Adrenal gland (tissue), 12 donors: ENCODE results near the gene ISL2. TPM values are rescaled to one million over a fixed set of nuclear protein-coding genes. Genes with fewer than 3 reads are reported as not detected.
"Not testable (repeated sequence)": the region's sequence is repeated elsewhere in the genome, so short reads cannot be mapped to it uniquely, and the experiment has no call there.

Experiments
- DNase-seq, 7 donors: peaks; one replicate each; pipeline ENCODE4 v3.0.0-alpha.2; 2019 to 2020
- H3K27ac ChIP-seq, 5 donors: fragments of 200-600 bp; sonication (generic) in 4 of 5; 1 replicate in 3 of 5; 2 replicates in 2 of 5; pipeline versions ENCODE4 v1.5.1 to v1.8.0; 2016 to 2020; ENCODE audit warnings: mild to moderate bottlenecking in 1 of 5
- H3K27me3 ChIP-seq: fragments of 200-600 bp; 2 replicates; pipeline ENCODE4 v1.8.0; 2021
- H3K36me3 ChIP-seq, 2 donors: fragments of 200-600 bp; replicated peaks in 1 of 2; 1 replicate in 1 of 2; 2 replicates in 1 of 2; pipeline versions ENCODE4 v1.5.1 to v1.8.0; 2018 to 2022
- H3K4me1 ChIP-seq, 2 donors: fragments of 200-600 bp; replicated peaks in 1 of 2; 1 replicate in 1 of 2; 2 replicates in 1 of 2; pipeline versions ENCODE4 v1.5.1 to v1.8.0; 2018 to 2021
- H3K4me3 ChIP-seq, 4 donors: fragments of 200-600 bp; sonication (generic) in 3 of 4; one replicate each; pipeline ENCODE4 v1.5.1; 2016 to 2018
- H3K9me3 ChIP-seq, 3 donors: fragments of 200-600 bp; sonication (generic) in 1 of 3; replicated peaks in 1 of 3; 1 replicate in 2 of 3; 2 replicates in 1 of 3; pipeline versions ENCODE4 v1.5.1 to v1.8.0; 2016 to 2021
- CTCF ChIP-seq, 6 experiments: fragments of 450-650 bp in 4 of 6; fragments of 200-600 bp in 2 of 6; sonication (generic) in 1 of 6; IDR thresholded peaks; 1 replicate in 5 of 6; 2 replicates in 1 of 6; pipeline versions ENCODE4 v1.5.1 to v1.8.0; 2016 to 2021; ENCODE audit warnings: antibody characterized with exemption in 6 of 6, mild to moderate bottlenecking in 2 of 6, moderate library complexity in 1 of 6
- POLR2A ChIP-seq, 2 donors: fragments of 450-650 bp; IDR thresholded peaks; one replicate each; pipeline ENCODE4 v1.6.1; 2017; ENCODE audit warnings: antibody characterized with exemption in 2 of 2, mild to moderate bottlenecking in 2 of 2, moderate library complexity in 1 of 2
- WGBS, 4 donors: extraction: QIAGEN DNeasy Blood & Tissue Kit in 2 of 4; methylation state at CpG; one replicate each; pipeline versions ENCODE4 v1.1.5 to v1.1.7; 2013 to 2017; 5-methylcytosine and 5-hydroxymethylcytosine counted together
- intact Hi-C, 2 donors: fragments of 100-400 bp; cut with DNase I; formaldehyde crosslinking; loops; one replicate each; pipeline versions ENCODE4 v1.14.1 to v1.15.0; 2022 to 2023
- polyA plus RNA-seq, 3 donors: library from polyadenylated mRNA; stranded (reverse); fragments of 200-250 nt in 2 of 3; fragments of 350-450 nt in 1 of 3; fragmentation: Illumina TruSeq in 1 of 3; extraction: RNeasy Lipid Tissue Mini Kit (QIAGEN cat#74804) in 1 of 3; gene quantifications; one replicate each; pipeline ENCODE4 v1.2.3, GENCODE V29; 2013 to 2014
- total RNA-seq, 9 donors: library from RNA; depleted of rRNA in 4 of 9; stranded (reverse); fragments of >200 nt in 4 of 9; fragments of 120-200 nt in 1 of 9; fragmentation: NEBNext Ultra II Directional in 1 of 9; extraction: Animal tissue kit (Norgen Biotek cat#: 25700) in 1 of 9; gene quantifications; one replicate each; pipeline versions ENCODE4 v1.1.0 to v1.2.4, GENCODE V29; 2013 to 2023
- donor health status: healthy with polysubstance abuse.
- donor health status: Bipolar disorder and iron deficiency.
- donor health status: DM: yes; HTN: yes; CAD: no.
- donor health status: DM: no; HTN: no; CAD: no.
- donor health status: DM: no; HTN: no; CAD: no.
- donor health status: DM: yes; HTN: yes; CAD: no.

ISL2 gene
- total and polyA plus RNA-seq, 12 donors: 0.03 to 0.11 TPM; not detected in 10

DNA sequence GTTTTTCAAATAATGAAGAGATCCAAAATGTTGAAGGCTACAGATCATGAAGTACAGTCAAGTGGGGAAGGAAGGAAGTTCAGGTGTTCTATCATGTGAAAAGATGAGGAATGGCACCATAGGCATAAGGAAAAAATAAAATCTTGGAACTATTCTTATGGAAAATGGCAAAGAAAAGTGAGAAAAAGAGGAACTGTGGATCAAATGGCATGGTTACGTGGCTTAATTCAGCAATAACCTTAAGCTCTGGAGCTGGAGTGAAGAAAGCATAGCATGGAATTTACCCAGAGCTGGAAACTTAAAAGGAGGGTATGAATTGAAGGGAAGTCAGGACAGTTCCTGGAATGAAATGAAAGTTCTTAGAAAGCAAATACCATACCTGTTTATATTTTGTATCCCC, 39.7 kb upstream of the ISL2 start:
- no peak for TF ChIP-seq CTCF (IDR thresholded peaks at IDR 0.05)
- TF ChIP-seq POLR2A (IDR thresholded peaks at IDR 0.05): no peak
- DNase-seq: no peak
- WGBS, 4 donors: 91 to 98% (median 95%) methylated on average over 1 of the region's 1 CpG

GRCh38 chr15:76297951-76298350, 38.6 kb upstream of the ISL2 start:
- H3K9me3 ChIP-seq, intact Hi-C loops, H3K27ac ChIP-seq, H3K27me3 ChIP-seq, H3K36me3 ChIP-seq, H3K4me3 ChIP-seq, DNase-seq: not testable (repeated sequence)
- WGBS, 4 donors: 94 to 100% (median 97%) methylated on average over 4 of the region's 4 CpGs
- H3K4me1 ChIP-seq: peaks cover 0 to 24% of the 10 kb centered on the region in 2 donors

More for the DNA sequence above, 39.7 kb upstream of the ISL2 start:
- H3K27me3 ChIP-seq: no peaks in the 10 kb centered on the region
- no peaks in the 10 kb centered on the region for H3K36me3 ChIP-seq
- intact Hi-C loops: no loop called here
- no peak overlapping the region for H3K4me3 ChIP-seq
- peaks cover 0 to 12% of the 10 kb centered on the region in 2 donors for H3K4me1 ChIP-seq
- H3K9me3 ChIP-seq: no peaks in the 10 kb centered on the region
- H3K27ac ChIP-seq: no peak overlapping the region

GRCh38 chr15:76298986-76299385, 37.6 kb upstream of the ISL2 start:
- no peaks in the 10 kb centered on the region for H3K36me3 ChIP-seq
- H3K9me3 ChIP-seq: no peaks in the 10 kb centered on the region
- no peaks in the 10 kb centered on the region for H3K27me3 ChIP-seq
- H3K4me3 ChIP-seq: no peak overlapping the region
- TF ChIP-seq CTCF (IDR thresholded peaks at IDR 0.05) (no peak), POLR2A (IDR thresholded peaks at IDR 0.05) (no peak)
- WGBS, 4 donors: 82 to 88% (median 86%) methylated on average over 3 of the region's 3 CpGs
- H3K4me1 ChIP-seq: peaks cover 0 to 14% of the 10 kb centered on the region in 2 donors
- no peak overlapping the region for H3K27ac ChIP-seq
- intact Hi-C loops: no loop called here
- DNase-seq: no peak

DNA sequence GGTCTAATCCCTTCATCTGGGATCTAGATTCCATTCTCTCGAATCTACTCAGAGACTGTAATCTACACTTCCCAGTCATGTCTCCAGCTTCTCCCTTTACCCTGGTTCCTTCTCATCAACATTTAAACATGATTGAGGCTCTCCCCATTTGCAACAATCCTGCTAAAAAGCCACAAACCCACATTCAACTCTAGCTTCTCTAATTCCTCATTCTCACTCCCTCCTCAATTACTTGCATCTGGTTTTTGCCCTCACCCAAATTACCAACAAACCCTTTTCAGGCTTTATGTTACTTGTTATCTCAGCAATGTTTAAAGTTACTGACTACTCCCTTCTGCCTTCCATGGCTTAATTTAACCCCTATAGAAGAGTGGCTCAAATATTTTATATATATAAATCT, 36.8 kb upstream of the ISL2 start:
- DNase-seq: no peak
- no peak for TF ChIP-seq POLR2A (IDR thresholded peaks at IDR 0.05)
- no peak for TF ChIP-seq CTCF (IDR thresholded peaks at IDR 0.05)
- no peaks in the 10 kb centered on the region for H3K27me3 ChIP-seq
- H3K4me3 ChIP-seq: no peak overlapping the region
- WGBS, 4 donors: 77 to 91% (median 81%) methylated on average over 1 of the region's 1 CpG
- intact Hi-C loops: no loop called here
- H3K36me3 ChIP-seq: no peaks in the 10 kb centered on the region
- no peak overlapping the region for H3K27ac ChIP-seq
- no peaks in the 10 kb centered on the region for H3K9me3 ChIP-seq
- H3K4me1 ChIP-seq: peaks cover 0 to 12% of the 10 kb centered on the region in 2 donors

DNA sequence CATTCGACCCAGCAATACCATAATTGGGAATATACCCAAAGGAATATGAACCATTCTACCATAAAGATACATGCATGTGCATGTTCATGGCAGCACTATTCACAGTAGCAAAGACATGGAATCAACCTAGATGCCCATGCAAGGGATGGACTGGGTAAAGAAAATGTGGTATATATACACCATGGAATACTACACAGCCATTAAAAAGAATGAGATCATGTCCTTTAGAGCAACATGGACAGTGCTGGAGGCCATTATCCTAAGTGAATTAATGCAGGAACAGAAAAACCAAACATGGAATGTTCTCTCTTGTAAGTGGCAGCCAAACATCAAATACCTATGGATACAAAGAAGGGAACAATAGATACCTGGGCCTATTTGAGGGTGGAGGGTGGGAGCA, 32.7 kb upstream of the ISL2 start:
- 79 to 100% (median 91%) methylated on average over 1 of the region's 1 CpG for WGBS, 4 donors
- Histone ChIP-seq H3K9me3 (no peaks in the 10 kb centered on the region), H3K27ac (no peak overlapping the region), H3K36me3 (no peaks in the 10 kb centered on the region), H3K4me1 (peaks cover 4 to 29% of the 10 kb centered on the region in 2 donors), H3K4me3 (no peak overlapping the region), H3K27me3 (no peaks in the 10 kb centered on the region)
- intact Hi-C loops: no loop called here
- no peak for DNase-seq
- TF ChIP-seq POLR2A (IDR thresholded peaks at IDR 0.05): no peak
- TF ChIP-seq CTCF (IDR thresholded peaks at IDR 0.05): no peak
